Renal pelvis (tissue), 4 donors: ENCODE results near the gene PML. TPM values are rescaled to one million over a fixed set of nuclear protein-coding genes. Genes with fewer than 3 reads are reported as not detected.

Experiments used
- DNase-seq: peaks from one replicate; pipeline ENCODE4 v3.0.0-alpha.2; 2013
- polyA plus RNA-seq, 3 donors: library from polyadenylated mRNA; unstranded; fragments of 120-200 nt; gene quantifications; one replicate each; pipeline ENCODE4 v1.2.1, GENCODE V29; 2013; ENCODE audit not compliant: insufficient read length in 3 of 3

Gene PML
- polyA plus RNA-seq, 3 donors: 33.6 to 37.7 (median 34.8) TPM

DNA sequence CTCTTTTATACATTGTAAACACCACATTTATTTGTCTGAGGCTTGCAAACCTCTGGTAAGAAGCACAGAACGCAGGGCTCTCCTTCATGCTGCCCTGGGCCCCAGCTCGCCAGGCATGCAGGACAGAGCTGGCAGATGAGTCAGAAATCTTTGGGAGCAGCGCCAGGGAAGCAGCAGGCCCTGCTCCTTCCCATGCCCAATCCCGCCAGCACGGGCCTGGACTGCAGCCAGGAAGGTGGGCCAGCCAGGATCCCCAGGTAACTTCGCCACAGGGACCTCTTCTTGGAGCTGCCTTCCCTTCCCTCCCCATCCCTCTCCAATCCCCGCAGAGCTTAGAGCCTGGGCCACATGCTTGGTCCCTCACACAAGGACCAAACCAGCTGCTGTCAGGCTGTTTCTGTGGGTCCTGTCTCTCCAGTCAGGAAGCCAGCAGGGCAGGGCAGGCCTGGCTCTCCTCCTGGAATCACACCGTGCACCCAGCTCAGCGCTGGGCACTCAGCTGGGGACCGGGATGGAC lies 11.2 kb upstream of the PML start:
- no peak for DNase-seq

DNA sequence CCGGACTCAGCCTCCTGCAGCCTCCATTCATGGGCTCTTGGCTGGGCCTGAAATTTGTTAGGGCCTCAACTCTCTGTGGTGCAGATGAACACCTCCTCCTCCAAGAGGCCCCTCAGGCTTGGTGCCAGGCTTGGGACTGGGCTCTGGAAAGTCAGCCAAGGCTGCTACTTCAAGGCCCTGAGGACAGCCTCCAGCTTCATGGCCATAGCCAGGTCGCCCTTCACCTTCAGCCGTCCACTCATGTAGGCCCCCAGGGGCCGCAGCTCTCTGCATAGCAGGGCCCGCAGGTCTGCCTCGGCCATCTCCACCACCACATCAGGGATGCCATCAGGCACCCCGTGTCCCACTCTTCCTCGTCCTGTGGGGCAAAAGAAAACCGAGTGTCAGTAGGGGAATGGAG lies 10.7 kb upstream of the PML start:
- no peak for DNase-seq

DNA sequence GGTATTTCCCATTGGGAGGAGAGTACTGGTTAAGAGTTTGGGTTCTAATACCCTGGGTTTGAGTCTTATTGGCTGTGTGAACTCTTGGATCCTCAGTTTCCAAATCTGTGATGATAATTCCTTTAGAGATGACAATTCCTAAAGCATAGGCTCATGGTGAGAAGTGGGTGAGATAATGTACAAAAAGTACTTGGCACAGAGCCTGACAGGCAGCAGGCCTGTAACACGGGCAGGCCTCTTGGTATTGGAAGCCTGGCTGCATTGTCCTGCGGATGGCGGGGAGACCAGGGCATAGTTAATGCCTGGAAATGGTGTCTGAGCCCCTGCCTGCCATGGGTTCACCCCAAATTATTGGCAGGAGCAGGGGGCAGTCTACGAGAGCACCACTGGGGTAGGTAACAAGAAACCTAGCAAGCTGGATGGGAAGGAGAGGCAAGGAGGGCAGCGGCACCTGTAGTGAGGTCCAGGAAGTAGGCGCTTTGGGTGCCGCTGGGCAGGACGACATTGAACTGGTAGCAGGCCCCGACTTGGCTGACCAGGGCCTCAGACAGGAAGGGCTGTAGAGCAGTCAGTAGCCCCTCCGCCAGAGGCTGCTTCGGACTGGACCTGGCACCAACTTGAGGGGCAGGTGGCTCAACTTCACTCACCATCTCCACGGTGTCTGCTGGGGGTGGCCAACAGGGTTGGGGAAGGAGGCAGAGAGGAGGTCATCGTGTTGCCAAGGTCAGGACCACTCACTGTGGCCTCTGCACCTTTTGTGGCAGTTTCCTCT lies 10.1 kb upstream of the PML start:
- no peak for DNase-seq

DNA sequence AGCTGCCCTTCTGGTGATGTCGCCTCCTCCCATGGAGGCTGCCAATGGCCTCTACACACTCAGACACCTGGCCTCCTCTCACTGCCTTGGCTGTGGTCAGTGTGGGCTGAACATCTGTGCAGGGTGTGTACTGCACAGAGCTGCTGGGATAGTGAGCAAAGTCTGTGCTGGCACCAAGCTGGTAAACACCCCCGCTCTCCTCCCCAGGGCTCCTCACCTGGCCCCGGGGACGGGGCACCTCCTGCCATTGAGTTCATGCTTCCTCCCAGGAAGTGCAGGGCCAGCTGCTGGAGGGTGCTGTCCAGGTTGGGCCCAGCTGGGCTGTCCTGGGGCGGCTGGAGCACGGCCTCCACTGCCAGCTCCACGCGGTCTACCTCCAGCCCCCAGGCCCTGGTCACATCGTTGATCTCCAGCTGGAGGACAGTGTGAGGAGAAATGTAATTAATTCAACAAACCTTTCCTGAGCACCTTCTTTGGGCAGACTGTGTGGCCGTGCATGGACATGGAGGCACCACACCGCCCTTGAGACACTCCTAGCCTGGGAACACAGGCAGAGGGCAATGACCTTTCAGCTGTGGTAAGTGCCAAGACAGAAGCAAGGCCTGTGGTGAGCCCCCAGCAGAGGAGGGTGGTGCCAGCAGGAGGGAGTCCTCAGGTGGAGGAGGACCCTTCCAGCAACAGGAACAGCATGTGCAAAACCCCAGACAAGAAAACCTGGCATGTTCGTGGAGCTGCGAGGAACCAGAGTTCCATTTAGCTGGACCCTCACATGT lies 9.2 kb upstream of the PML start:
- no peak for DNase-seq

DNA sequence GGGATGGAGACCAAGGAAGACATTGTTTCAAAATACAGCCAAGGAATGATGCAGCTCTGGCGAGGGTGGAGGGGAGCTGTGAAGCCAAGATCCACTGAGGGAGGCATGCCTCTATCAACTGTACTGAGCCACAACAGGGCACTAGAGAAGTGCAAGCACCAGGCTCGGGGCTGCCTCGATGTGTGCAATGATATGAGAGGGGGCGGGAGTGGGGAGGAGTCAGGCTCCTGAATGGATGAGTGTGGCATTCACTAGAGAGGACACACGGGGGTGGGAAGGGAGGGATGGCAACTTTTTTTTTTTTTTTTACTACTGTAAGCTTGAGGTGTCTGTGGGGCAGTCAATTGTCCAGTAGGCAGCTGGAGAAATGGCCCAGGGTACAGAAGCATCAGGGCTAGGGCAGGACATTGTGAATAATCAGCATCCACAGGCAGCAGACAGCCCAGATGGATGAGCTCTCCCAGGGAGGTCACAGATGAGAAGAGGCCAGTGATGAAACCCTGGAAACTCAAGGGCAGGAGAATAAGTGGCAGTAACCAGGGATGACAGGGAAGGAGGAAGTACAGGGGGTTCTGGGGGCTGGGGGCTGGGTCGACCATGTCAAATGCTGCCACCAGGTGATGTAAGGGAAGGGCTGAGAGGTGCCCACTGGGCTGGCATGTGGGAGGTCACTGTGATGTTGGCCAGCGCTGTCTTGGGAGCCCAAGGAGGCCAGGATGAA lies 8.3 kb upstream of the PML start:
- no peak for DNase-seq

DNA sequence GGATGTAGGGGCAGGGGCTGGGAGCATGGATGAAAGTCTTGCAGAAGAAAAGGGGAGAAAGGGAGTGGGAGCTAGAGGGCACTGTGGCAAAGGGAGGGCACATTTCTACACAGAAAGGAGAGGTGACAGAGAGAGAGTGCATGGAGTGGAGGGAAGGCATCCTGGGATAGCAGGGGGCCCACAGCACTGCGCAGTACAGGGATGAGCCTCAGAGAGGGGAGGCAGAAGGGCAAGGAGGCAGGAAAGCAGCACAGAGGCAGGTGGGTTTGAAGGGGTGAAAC lies 7.8 kb upstream of the PML start:
- DNase-seq: no peak

DNA sequence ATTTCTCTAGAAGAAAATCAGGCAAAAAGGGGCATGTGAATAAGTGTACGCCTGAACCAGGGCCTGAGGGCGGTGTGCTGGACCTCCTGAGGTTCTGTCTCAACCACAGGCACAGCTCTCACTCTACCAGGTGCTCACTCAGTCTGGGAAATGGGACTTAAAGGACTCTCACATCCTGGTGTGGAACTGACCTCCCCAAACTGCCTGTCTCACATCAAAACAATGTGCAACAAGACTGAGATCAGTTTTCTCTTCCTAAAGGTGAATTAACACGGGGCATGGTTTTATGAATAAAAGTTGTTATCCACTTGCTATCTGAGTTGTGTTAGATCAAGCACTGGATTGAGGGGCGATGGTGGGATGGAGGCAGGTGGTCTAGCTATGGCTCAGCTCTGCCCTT lies 7.3 kb upstream of the PML start:
- DNase-seq: no peak

DNA sequence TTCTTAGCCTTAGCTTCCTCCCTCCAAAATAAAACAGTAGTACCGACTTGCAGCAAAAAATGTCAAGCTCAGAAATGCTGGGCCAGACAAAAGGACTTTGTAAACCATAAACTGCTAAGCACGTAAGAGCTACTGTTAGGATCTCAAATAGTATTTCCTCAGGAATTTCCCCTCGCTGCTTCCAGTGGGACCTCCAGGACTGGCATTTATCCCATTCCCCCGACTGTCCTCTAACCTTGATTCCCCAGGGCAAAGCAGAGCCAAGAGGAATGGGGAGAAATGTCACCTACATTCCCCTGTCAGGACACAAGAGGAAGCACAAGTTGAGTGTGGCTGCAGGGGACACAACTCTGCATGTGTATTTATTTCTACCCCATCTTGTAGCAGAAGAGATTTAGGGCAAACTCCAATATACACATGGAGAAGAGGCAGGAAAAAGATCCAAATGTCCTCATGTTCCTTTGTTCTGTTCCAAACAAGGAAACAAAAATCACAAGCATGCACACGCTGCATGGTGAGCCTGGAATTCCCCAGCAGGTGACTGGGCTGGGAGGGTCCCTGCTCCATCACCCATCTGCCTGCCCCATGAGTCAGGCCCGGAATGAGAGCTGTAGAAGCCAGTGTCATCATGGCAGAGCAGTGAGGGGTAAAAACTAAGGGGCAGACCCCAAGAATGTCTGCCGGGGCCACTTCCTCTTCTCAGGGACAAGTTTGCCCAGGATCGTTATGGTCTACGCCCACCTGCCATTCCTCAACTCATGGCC lies 6.7 kb upstream of the PML start:
- no peak for DNase-seq

DNA sequence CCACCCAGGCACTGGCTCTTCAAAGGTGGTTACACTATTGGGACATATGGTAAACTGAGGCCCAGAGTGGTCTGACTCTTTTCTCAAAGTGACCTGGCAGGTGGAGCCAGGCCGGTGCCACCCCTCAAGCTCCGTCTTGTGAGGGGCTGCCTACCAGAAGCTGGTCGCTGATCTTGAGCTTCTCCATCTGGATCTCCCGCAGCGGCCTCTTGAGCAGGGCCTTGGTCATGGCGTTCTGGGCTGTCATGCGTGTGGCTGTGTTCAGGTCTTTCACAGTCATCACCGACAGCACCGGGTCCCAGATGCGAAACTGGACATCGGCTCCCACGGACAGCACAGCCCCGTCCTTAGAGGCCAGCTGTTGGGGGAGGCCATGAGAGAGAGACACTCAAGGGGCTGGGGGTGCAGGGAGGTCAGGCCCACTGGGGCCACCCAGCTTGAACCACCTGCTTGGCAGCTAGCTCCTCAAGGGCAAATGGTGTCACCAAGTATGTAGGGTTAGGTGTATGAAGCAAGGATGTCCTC lies 6.0 kb upstream of the PML start:
- DNase-seq: no peak

DNA sequence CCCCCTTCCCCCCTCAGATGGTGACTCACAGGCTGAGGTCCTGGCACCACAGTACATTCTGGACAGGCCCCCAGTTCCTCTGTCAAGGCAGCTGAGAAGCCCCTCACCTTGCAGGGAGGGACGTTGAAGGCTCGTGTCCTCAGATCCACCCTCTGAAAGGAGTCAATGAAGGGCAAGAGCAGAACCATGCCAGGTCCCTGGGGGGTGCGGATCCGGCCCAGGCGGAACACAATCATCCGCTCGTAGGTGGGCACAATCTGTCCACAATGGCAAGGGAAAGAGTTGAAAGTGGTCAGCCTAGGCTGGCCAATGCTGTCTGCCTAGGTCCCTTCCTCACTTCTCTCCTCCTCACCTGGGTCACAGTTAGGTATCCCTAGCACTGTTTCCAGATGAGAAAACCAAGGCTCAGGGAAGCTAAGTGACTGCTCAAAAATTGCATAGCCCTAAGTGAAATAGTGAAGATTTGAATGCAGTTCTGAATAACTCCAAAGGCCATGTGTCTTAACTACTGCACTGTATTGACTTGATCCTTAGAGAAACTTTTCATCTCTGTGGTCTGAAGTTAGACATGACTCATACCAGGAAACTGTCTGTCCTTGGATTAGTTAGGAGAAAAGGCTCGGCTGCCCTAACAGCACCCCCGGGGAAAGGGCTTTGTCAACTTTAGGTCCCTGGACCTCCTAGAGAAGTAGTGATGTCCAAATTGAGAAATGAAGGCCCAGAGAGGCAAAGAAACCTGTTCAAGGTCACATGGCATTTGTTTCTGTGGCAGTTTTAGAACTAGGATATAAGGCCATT lies 5.3 kb upstream of the PML start:
- no peak for DNase-seq

DNA sequence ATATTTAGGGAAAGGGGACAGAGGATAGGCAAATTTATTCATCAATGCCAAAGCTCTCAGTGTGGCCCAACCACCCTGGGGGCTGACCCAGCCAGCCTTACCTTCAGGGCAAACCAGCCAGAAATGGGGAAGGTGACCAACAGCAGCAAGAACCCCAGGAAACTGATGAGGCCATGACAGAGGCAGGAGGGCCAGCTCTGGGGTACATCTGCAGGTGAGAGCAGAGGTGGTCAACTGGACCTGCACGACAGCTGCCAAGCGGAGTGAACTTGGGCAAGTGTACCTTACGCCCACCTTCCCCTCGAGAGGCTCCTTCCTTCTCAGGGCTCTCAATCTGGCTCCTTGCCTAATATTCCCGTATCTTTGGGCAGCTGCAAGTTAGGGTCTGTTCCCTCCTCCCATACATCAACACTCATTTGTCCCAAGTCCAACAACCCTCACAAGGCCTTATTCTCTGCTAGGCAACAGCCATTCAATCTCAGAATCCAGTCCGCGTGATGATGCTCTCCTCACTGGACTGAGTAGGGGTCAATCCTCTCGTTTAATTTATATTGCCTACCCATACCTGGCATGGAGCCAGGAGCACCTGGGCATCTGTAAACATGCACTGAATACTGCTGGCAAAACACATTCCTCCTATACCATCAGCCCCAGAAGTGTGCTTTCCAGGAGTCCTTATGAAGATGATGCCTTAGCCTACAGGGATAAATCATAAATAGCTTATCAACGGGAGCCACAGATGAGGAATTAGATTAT lies 4.1 kb upstream of the PML start:
- no peak for DNase-seq

DNA sequence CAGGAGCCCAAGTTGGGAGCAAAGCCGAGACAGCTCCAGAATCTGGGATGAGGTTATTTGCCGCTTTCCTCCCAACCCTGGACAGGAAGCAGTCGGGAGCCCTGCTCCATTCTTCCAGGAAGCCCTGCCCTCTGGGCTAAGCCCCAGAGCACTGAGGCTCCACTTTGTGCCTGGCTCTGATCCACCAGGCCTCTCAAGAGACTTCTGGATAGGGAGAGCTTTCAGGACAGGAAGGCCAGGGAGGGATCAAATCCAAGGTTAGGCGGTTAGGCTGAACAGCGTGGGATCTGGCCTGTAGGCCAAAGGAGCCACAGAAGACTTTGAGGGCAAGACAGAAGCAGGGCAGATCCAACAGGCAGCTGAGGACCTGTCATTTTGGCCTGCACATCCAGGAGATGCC lies 3.3 kb upstream of the PML start:
- DNase-seq: no peak

DNA sequence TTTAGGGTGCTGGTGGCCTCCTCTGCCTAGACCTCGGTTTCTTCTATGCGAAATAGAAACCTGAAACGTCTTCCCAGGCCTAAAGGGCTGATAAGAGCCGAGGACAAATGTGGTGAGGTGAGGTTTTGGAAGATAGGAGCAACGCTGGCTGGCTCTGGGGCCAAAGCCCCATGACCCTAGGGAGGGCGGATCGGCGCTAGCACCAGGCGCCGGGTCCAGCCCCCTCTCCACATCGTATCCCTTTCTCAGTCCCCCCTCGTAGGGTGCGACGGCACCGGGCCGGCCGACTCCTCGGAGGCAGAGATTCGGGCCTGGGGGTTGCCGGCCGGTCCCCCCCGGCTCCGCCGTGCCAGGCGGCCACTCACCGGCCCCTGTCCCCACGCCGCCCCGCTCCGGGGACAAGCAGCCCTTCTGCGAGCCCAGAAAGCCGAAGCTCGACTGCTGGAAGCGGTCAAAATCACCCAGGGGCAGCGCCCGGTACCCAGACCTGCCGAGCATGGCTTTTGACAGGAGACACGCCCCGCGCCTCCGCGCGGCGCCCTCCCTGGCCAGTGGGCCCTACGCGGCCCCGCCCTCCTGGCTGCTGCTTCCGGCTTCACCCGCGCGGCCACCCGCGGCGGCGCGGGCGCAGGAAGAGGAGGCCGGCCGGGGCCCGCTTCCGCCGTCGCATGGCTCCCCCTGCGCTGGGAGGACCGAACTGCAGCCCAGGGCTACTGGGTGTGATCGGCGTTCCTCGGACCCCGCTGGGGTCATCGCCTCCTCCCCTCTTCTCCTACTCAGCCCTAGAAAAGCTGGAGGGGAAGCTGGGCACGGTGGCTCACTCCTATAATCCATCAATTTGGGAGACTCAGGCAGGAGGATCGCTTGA lies 2.6 kb upstream of the PML start, which contains the start of gene STOML1:
Gene STOML1, minus strand, starts transcription at position 570 of the 868 bp plus-strand sequence. Its CDS starts 72 bp downstream, at position 498.
- DNase-seq: peak; percentile 94

DNA sequence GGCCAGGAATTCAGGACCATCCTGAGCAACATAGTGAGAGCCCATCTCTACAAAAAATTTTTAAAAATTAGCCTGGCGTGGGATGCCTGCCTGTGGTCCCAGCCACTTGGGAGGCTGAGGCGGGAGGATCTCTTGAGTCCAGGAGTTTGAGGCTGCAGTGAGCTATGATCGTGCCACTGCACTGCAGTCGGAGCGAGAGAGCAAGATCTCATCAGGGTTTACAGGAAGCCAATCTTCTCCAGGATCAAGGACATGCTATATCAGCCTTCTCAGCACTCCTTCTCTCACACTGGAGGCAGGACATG lies 2.0 kb upstream of the PML start:
- DNase-seq: no peak

DNA sequence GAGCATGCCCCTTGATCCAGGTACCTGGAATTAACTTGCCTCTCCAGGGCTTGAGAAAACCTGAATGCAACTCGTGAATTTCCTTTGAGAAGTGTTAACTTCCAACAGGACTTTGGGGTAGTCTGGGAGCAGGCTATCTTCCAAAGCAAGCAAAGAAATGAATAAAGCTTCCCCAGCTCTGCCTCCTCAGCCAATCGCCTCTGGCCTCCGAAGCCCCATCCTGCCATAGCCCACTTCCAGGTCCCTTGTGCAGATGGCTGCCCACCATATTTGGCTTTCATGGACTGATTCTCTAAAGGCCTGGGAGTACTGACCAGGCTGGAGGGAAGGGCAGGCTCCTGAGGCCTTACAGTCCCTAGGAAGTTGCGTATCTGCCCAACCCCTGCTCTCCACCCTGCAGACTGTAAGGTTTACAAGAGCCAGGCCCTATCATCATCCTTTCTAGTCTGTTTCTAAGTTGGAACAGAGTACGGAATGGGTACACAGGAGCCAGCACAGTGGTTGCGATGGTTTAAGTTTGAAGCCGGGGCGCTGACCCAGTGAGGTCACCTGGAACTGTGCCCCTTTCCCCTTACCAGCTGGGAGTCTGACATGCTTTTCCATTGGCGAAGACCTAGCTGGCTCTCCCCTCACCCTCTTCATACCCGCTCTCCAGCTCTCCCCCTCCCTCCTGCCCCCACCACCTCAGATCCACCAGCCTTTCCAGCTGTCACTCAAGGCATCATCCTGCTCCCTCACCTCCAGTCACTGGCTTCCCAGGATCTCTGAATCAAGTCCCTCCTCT lies 1.1 kb upstream of the PML start:
- DNase-seq: no peak

DNA sequence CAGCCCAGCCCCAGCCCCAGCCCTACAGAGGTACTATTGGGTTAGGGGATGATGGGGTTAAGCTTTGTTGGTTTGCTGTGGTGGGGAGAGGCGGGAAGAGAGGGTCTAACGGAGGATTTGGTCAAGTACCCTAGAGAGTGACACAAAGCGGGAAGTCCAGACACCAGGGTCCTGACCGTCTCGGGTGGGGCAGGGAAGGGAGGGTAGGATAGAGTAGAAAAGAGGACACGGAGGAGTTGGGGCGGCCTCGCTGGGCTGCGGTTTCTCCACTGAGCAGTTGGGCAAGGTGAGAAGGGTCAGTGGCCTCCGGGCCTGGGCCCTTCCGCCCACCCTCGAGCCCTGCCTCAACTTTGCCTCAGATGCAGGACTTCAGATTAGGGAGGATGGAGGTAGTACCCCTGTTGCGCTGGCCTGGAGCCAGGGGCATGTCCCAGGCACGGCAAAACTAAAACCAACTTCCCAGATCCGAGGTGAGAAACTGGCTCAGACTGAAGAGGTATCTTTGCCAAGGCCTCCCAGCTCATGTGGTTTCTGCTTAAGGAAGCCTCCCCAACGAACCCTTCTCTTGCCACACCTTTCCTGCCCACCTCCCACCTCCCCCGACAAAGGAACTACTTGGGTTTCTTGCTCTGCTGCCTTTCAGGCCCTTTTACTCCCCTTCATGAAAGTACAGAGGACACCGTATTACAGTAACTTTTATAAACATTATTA lies 551 bp downstream of the PML start:
- no peak for DNase-seq

DNA sequence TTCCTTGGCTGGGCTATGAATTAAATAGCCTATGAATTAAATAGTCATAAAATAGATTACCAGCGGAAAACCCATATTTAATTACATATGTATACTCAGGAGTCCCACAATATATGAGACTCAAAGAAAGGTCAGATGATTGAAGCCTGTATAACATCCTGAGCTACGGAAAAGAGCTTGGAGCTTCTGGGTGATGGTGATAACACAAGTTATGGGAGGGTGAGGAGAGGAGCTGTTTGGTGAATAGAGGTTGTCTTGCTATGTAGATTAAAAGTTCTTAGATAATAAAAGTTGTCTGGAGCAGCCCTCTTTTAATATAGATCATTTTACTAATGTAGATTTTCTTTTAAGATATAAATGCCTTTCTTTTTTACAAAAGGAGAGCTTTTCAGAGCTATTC lies 1.8 kb downstream of the PML start:
- DNase-seq: no peak

DNA sequence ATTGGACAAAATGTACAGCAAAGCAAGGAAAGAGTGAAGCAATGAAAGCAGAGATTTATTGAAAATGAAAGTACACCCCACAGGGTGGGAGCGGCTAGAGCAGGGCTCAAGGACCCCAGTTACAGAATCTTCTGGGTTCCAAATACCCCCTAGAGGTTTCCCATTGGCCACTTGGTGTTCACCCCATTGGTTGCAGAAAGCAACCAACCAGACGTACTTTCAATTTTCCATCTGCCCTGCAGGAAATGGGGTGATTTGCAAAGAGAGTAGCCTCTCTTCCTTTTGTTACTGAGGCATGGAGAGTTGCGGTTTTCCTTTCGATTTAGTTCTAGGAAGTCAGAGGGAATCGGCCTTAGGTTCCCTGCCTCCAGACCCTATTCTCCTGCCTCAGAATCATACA lies 2.4 kb downstream of the PML start:
- no peak for DNase-seq
